ENCODE data around the gene FAM53B. TPM values are rescaled to one million over a fixed set of nuclear protein-coding genes. Genes with fewer than 3 reads are reported as not detected.

The FAM53B gene
- total RNA-seq, 1 experiment from 2014 or later: 11.2 TPM

DNA sequence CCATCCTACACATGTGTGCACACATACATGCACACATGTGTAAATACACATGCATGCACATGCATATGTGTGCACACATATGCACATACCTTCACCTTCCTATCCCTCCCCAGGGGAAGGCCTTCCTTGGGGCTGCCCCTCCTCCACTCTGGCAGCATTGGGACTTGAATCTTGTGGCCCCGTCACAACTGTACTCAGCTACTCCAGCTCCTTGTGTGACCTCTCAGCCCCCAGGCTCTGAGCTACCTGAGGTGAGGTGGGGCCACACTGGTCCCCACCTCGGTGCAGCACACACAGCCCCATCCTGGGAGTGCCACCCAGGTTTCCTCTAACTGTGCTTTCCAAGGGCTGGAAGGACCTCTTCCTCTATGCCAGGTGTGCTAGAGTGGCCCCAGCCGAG, 166.5 kb downstream of the FAM53B start:
- H3K27me3 Mint-ChIP-seq (ENCODE audit: unreplicated experiment): peaks cover 27% of the 10 kb centered on the region
- intact Hi-C loops (cut with micrococcal nuclease; ENCODE audit: unreplicated experiment): no loop called here
- no peaks in the 10 kb centered on the region for H3K4me1 Mint-ChIP-seq (ENCODE audit: low read depth, unreplicated experiment)
- no peak overlapping the region for H3K27ac Mint-ChIP-seq (ENCODE audit: unreplicated experiment)
- CTCF ChIA-PET: interaction anchor here (0.7 kb wide), 1 partner anchor 162 kb away, joined by 5 read pairs; no protein-coding TSS in a partner anchor
- H3K4me3 Mint-ChIP-seq (ENCODE audit: low read depth, unreplicated experiment): no peak overlapping the region
- H3K36me3 Mint-ChIP-seq (ENCODE audit: insufficient read depth, unreplicated experiment): no peaks in the 10 kb centered on the region
- no TSS peak for BruUV-seq (replicated peaks)
- TF ChIP-seq, protein P1, sequence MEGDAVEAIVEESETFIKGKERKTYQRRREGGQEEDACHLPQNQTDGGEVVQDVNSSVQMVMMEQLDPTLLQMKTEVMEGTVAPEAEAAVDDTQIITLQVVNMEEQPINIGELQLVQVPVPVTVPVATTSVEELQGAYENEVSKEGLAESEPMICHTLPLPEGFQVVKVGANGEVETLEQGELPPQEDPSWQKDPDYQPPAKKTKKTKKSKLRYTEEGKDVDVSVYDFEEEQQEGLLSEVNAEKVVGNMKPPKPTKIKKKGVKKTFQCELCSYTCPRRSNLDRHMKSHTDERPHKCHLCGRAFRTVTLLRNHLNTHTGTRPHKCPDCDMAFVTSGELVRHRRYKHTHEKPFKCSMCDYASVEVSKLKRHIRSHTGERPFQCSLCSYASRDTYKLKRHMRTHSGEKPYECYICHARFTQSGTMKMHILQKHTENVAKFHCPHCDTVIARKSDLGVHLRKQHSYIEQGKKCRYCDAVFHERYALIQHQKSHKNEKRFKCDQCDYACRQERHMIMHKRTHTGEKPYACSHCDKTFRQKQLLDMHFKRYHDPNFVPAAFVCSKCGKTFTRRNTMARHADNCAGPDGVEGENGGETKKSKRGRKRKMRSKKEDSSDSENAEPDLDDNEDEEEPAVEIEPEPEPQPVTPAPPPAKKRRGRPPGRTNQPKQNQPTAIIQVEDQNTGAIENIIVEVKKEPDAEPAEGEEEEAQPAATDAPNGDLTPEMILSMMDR (IDR thresholded peaks at IDR 0.05; ENCODE audit: unreplicated experiment): no peak
- no peaks in the 10 kb centered on the region for H3K9me3 Mint-ChIP-seq (ENCODE audit: low read depth, unreplicated experiment)
- DNase-seq: no peak

- H3K9me3 Mint-ChIP-seq (ENCODE audit: low read depth, unreplicated experiment): no peaks in the 10 kb centered on the region
- intact Hi-C loops (cut with micrococcal nuclease; ENCODE audit: unreplicated experiment): no loop called here
- CTCF ChIA-PET: interaction anchor here (0.7 kb wide), 1 partner anchor 163 kb away, joined by 5 read pairs; no protein-coding TSS in a partner anchor
- no peak overlapping the region for H3K4me3 Mint-ChIP-seq (ENCODE audit: low read depth, unreplicated experiment)
- no peaks in the 10 kb centered on the region for H3K36me3 Mint-ChIP-seq (ENCODE audit: insufficient read depth, unreplicated experiment)
- no peak for DNase-seq
- no TSS peak for BruUV-seq (replicated peaks)
- TF ChIP-seq, protein P1 (IDR thresholded peaks at IDR 0.05; ENCODE audit: unreplicated experiment): no peak
- no peak overlapping the region for H3K27ac Mint-ChIP-seq (ENCODE audit: unreplicated experiment)
- no peaks in the 10 kb centered on the region for H3K4me1 Mint-ChIP-seq (ENCODE audit: low read depth, unreplicated experiment)
- peaks cover 27% of the 10 kb centered on the region for H3K27me3 Mint-ChIP-seq (ENCODE audit: unreplicated experiment)
Measured at GRCh38 chr10:124576526-124577420, 167.4 kb downstream of the FAM53B start.

DNA sequence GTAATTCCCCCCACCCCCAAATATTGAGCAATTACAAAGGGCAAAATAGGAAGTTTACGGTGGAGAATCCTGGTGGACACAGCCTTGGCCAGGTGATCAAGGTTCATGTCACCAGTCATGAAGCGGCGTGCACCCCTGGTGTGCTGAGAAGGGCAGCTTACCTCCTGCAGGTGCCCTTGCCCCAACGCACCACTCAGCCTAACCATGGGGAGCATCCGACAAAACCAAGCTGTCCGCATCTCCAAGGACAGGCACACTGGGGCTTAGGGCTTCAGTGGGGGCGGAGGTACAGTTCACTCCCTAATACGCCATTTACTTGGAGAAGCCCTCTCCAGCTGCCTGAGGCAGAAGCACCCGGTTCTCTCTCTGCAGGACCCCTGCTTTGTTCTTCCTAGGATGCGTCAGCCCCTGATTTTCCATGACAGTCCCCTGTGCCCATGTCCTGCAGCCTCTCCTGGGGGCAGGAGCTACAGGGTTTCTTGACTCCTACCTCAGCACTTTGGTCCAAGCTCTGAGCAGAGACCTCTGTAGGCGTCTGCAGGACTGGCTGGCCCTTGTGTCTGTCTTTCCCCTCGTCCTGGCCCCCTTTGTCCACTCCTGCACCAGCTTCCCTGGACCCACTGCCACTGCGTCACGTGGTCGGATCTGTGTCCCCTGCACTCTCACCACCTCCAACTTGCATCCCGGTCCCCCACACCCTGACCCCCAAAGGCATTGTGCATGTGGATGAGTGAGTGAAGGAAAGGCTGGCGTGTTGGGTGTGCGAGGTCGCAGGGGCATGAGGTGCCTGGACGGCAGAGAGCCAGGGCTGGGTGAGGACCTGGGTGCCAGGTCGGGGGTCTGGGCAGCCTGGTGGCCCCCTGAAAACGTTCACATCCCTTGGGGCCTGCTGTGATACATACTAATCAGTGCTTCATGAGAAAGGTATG, 168.8 kb downstream of the FAM53B start:
- no peak for DNase-seq
- Mint-ChIP-seq H3K4me3 (ENCODE audit: low read depth, unreplicated experiment) (no peak overlapping the region), H3K36me3 (ENCODE audit: insufficient read depth, unreplicated experiment) (no peaks in the 10 kb centered on the region), H3K27ac (ENCODE audit: unreplicated experiment) (no peak overlapping the region), H3K9me3 (ENCODE audit: low read depth, unreplicated experiment) (no peaks in the 10 kb centered on the region), H3K27me3 (ENCODE audit: unreplicated experiment) (peaks cover 40% of the 10 kb centered on the region), H3K4me1 (ENCODE audit: low read depth, unreplicated experiment) (no peaks in the 10 kb centered on the region)
- TF ChIP-seq, protein P1 (IDR thresholded peaks at IDR 0.05; ENCODE audit: unreplicated experiment): no peak
- intact Hi-C loops (cut with micrococcal nuclease; ENCODE audit: unreplicated experiment): no loop called here
- no TSS peak for BruUV-seq (replicated peaks)
- CTCF ChIA-PET: no interaction called here

DNA sequence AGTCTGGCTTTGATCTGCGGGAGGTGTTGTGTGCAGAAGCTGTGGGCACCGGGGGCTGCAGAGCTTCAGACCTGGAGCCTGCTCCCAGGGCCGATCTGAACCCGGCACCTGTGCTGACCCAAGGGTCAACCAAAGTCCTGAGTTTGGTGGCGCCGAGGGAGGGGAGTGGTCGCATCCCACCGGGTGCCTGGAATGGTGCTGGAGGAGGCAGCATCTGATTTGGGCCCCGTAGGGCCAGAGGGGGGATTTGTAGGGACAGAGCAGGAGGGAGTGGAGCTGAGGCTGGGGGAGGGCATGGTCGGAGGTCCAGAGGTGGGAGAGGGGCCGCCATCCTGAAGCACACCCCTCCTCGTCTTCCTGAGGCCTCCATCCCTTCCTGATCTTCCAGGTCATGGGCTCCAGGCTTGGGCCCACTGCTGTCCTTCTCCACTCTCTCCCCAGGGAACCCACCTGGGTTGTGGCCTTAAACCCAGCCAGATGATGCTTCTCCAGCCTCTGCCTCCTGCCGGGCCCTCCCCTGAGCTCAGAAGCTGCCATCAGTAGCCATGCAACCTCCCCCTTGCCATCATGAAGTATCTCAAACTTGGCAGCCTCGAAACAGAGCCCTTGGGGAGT, 169.6 kb downstream of the FAM53B start:
- H3K27me3 Mint-ChIP-seq (ENCODE audit: unreplicated experiment): peaks cover 44% of the 10 kb centered on the region
- no TSS peak for BruUV-seq (replicated peaks)
- CTCF ChIA-PET: no interaction called here
- intact Hi-C loops (cut with micrococcal nuclease; ENCODE audit: unreplicated experiment): no loop called here
- TF ChIP-seq, protein P1 (IDR thresholded peaks at IDR 0.05; ENCODE audit: unreplicated experiment): no peak
- no peak for DNase-seq
- H3K4me3 Mint-ChIP-seq (ENCODE audit: low read depth, unreplicated experiment): no peak overlapping the region
- no peaks in the 10 kb centered on the region for H3K9me3 Mint-ChIP-seq (ENCODE audit: low read depth, unreplicated experiment)
- H3K36me3 Mint-ChIP-seq (ENCODE audit: insufficient read depth, unreplicated experiment): no peaks in the 10 kb centered on the region
- no peak overlapping the region for H3K27ac Mint-ChIP-seq (ENCODE audit: unreplicated experiment)
- H3K4me1 Mint-ChIP-seq (ENCODE audit: low read depth, unreplicated experiment): no peaks in the 10 kb centered on the region

Measured in Calu3 (cell line).